ENCODE results near the gene ANKRD36C. TPM values are rescaled to one million over a fixed set of nuclear protein-coding genes. Genes with fewer than 3 reads are reported as not detected.
"Not testable (repeated sequence)": the region's sequence is repeated elsewhere in the genome, so short reads cannot be mapped to it uniquely, and the experiment has no call there.

The ANKRD36C gene
- total RNA-seq, 1 donor from 2014 or later, result 29.9 TPM

DNA sequence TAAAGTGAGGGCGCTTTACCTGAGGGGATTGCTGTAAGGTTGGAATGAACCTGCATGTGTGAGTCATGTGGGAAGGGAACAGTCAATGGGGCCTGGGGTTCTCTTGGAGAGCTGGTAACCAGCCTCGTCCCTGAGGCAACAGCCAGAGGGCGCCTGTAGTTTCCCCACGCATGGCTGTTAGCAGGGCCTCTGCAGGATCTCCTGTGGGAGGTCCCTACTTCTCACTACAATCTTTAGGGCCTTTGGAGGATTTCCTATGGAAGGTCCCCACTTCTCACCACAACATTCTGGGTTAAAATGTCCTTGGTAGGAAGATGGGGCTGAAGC lies 19.5 kb upstream of the ANKRD36C start:
- not testable (repeated sequence) for DNase-seq (ENCODE audit: low spot score); H3K36me3 Mint-ChIP-seq (ENCODE audit: low read depth); H3K9me3 Mint-ChIP-seq (ENCODE audit: low read depth); H3K27ac Mint-ChIP-seq (ENCODE audit: unreplicated experiment); H3K4me1 Mint-ChIP-seq (ENCODE audit: low read depth)
- H3K27me3 Mint-ChIP-seq (ENCODE audit: low read depth), result peaks cover 12% of the 10 kb centered on the region
- TF ChIP-seq, protein P1, sequence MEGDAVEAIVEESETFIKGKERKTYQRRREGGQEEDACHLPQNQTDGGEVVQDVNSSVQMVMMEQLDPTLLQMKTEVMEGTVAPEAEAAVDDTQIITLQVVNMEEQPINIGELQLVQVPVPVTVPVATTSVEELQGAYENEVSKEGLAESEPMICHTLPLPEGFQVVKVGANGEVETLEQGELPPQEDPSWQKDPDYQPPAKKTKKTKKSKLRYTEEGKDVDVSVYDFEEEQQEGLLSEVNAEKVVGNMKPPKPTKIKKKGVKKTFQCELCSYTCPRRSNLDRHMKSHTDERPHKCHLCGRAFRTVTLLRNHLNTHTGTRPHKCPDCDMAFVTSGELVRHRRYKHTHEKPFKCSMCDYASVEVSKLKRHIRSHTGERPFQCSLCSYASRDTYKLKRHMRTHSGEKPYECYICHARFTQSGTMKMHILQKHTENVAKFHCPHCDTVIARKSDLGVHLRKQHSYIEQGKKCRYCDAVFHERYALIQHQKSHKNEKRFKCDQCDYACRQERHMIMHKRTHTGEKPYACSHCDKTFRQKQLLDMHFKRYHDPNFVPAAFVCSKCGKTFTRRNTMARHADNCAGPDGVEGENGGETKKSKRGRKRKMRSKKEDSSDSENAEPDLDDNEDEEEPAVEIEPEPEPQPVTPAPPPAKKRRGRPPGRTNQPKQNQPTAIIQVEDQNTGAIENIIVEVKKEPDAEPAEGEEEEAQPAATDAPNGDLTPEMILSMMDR (IDR thresholded peaks at IDR 0.05), result peak; percentile 60
- peak overlapping the region; percentile 51 for H3K4me3 Mint-ChIP-seq (ENCODE audit: unreplicated experiment)

DNA sequence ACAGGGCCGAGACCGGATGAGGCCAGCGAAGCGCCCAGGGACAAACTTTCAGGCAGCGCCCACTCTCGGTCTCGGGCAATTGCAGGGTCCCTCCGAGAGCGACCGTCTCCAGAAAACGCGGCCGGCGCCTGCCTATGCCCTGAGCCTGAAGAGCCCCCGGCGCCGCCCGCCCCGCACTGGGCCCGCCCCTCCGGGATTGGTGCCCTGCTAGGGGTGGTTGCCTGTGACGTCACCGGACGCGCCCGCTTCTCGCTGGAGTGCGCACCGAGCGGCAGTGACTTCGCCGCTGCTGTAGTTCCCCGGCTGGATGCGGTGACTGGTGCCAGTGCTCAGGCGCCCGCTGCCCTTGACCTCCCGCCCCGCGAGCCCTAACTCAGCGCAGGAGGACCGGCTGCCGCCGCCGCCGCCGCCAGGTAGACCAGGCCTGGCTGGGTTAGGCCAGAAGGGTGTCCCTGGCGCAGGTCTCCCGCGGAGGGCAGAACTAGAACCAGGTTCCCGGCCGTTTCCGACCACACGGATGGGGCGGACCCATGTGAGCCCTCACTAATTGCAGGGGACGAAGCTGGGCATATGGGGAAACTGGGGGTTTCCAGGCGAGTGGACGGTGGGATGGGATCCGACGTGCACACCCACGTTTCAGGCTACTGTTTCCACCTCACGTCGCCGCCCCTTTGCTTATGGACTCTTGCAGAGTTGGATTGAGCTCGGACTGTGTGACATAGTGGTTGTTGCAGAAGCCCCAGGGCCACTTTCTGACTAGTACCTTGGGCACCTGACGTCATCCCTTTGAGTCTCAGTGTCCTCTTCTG lies 18.9 kb upstream of the ANKRD36C start:
- Mint-ChIP-seq H3K27ac (ENCODE audit: unreplicated experiment) (peak overlapping the region; percentile 89), H3K4me3 (ENCODE audit: unreplicated experiment) (peak overlapping the region; percentile 76), H3K27me3 (ENCODE audit: low read depth) (peaks cover 13% of the 10 kb centered on the region)
- not testable (repeated sequence) for H3K9me3 Mint-ChIP-seq (ENCODE audit: low read depth); H3K36me3 Mint-ChIP-seq (ENCODE audit: low read depth); H3K4me1 Mint-ChIP-seq (ENCODE audit: low read depth)
- peak; percentile 98 for DNase-seq (ENCODE audit: low spot score)

DNA sequence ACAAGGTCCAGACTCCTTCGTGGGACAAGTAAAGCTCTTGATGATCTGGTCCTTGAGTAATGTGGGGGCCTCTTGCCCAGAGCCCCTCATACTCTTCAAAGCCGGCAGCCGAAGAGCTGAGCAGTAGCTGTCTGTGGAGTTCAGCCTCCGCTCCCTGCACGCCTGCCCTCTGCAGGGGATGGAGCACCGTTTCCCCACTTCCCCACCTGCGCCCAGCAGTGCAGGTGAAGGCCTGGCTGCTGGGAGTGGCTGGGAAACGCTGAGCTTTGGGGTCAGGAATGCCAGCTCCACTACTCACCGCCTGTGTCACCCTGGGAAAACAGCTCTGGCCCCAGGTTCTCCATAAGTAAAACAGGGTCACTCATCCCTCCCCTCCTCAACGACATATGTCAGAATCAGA lies 18.2 kb upstream of the ANKRD36C start:
- Mint-ChIP-seq H3K4me3 (ENCODE audit: unreplicated experiment) (peak overlapping the region; percentile 76), H3K27me3 (ENCODE audit: low read depth) (peaks cover 17% of the 10 kb centered on the region), H3K27ac (ENCODE audit: unreplicated experiment) (peak overlapping the region; percentile 89)
- DNase-seq (ENCODE audit: low spot score); H3K9me3 Mint-ChIP-seq (ENCODE audit: low read depth); H3K4me1 Mint-ChIP-seq (ENCODE audit: low read depth); H3K36me3 Mint-ChIP-seq (ENCODE audit: low read depth): not testable (repeated sequence)

DNA sequence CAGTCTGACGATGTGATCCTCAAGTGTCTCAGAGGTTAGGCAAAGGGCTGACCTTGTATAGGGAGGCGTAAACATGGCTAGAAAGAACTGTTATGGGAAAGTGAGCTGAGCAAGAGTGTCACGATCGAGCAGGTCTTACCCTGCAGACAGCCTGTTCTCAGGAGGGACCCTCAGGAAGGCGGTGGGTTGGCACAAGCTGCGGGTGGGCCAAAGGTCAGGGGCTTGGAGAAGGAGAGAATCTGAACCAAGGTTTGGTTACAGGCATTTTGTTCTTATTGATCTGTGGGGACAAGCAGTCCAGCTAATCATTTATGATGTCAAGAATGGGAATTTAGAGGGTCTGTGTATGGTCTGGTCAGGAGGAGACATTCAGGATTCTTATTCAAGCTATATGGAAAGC lies 16.4 kb upstream of the ANKRD36C start:
- not testable (repeated sequence) for H3K27ac Mint-ChIP-seq (ENCODE audit: unreplicated experiment); DNase-seq (ENCODE audit: low spot score); H3K36me3 Mint-ChIP-seq (ENCODE audit: low read depth); H3K4me1 Mint-ChIP-seq (ENCODE audit: low read depth); H3K9me3 Mint-ChIP-seq (ENCODE audit: low read depth); H3K4me3 Mint-ChIP-seq (ENCODE audit: unreplicated experiment)
- H3K27me3 Mint-ChIP-seq (ENCODE audit: low read depth), result peaks cover 19% of the 10 kb centered on the region

DNA sequence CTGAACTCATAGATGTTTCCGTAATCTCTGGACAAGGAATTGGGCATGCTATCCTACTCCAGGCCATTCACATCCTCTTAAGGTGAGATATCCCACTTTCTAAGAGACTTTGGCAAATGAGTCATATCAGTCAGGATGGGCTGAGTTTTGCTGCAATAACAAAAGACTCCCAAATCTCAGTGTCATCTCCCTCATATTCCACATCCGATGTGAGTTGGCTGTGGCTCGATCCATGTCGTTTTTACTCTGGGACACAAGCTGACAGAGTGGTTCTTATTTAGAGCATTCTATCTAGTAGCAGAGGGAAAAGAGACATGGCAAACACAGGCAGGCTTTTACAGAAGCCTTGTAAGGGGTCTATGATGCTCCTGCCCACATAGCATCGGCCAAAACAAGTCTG lies 14.6 kb upstream of the ANKRD36C start:
- H3K27me3 Mint-ChIP-seq (ENCODE audit: low read depth), result peaks cover 21% of the 10 kb centered on the region
- not testable (repeated sequence) for H3K4me3 Mint-ChIP-seq (ENCODE audit: unreplicated experiment)

DNA sequence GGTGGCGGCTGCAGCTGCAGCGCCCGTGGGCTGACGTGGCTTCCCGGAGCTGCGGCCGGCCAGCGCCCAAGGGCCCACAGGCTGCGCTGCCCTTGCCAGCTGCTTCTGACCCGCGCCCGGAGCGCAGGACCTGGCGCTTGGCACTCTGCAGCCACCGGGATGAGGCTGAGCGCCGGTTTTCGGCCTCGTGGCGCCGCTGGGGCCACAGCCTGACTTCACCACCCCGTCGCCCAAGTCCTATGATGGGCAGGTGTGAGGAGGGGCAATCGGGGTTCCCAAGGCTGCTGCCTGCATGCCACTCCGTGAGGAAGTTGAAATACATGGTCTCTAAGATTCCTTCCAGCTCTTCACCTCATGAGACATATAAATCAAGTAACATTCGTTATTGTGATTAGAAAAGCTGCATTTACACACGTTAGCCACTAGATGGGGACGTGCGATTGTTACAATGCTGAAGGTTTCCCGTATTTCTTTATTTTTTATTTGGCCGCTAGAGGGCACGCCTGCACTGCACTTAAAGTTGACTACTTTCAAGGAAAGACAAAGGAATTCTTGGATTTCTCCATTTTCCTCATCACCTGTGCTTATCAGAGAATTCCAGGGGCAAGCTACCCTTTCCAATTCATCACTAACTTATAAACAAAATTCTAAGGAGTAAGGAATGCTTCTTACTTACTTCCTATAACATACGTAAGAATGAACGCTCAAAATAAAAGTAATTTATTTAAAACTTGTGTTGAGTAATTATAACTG lies 1.1 kb upstream of the ANKRD36C start:
- Mint-ChIP-seq H3K4me3 (ENCODE audit: unreplicated experiment) (peak overlapping the region; percentile 79), H3K27me3 (ENCODE audit: low read depth) (peaks cover 20% of the 10 kb centered on the region), H3K27ac (ENCODE audit: unreplicated experiment) (peak overlapping the region; percentile 92)
- not testable (repeated sequence) for H3K4me1 Mint-ChIP-seq (ENCODE audit: low read depth); DNase-seq (ENCODE audit: low spot score); H3K9me3 Mint-ChIP-seq (ENCODE audit: low read depth); H3K36me3 Mint-ChIP-seq (ENCODE audit: low read depth)
- TF ChIP-seq, protein P1 (IDR thresholded peaks at IDR 0.05), result peak; percentile 83

More for the DNA sequence above, 14.6 kb upstream of the ANKRD36C start:
- H3K9me3 Mint-ChIP-seq (ENCODE audit: low read depth); H3K36me3 Mint-ChIP-seq (ENCODE audit: low read depth); DNase-seq (ENCODE audit: low spot score); H3K4me1 Mint-ChIP-seq (ENCODE audit: low read depth); H3K27ac Mint-ChIP-seq (ENCODE audit: unreplicated experiment): not testable (repeated sequence)

DNA sequence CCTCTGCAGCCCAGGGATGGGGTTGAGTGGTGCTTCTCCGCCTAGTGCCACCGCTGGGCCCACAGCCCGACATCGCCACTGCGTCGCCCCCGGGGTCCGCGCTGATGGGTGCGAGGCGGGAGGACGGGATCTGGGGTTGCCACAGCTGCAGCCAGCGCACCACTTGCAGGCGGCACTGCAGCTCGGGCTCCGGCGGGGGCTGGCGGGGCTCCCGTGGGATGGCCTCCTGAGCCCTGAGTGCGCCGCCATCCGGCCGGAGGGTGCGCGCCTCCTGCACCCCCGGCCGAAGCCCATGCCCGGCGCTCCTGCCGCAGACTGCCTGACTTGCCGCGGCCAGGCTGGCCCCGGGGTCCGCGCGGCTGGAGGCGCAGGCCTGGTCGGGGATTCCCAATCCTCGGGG lies 478 bp upstream of the ANKRD36C start:
- not testable (repeated sequence) for H3K36me3 Mint-ChIP-seq (ENCODE audit: low read depth); H3K9me3 Mint-ChIP-seq (ENCODE audit: low read depth); H3K4me1 Mint-ChIP-seq (ENCODE audit: low read depth); DNase-seq (ENCODE audit: low spot score)
- peaks cover 20% of the 10 kb centered on the region for H3K27me3 Mint-ChIP-seq (ENCODE audit: low read depth)
- peak overlapping the region; percentile 77 for H3K27ac Mint-ChIP-seq (ENCODE audit: unreplicated experiment)
- peak overlapping the region; percentile 73 for H3K4me3 Mint-ChIP-seq (ENCODE audit: unreplicated experiment)

DNA sequence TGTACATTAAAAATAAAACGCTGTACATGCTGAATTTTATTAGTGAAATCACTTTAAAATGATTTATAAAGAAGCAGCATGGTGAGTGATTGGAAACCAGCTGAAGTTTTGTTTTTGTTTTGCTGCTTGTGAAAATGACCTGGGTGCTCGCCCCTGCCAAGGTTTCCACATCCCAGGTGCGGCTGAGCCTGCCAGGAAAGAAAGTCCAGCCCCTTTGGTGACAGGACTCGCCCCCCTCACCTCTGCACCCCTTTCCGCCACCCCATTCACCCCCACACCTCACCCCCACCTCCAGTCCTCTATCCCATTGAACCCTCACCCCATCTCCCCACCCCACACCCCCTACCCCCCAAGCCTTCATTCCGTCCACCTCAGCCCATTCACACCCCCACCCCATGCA lies 740 bp downstream of the ANKRD36C start:
- not testable (repeated sequence) for H3K4me1 Mint-ChIP-seq (ENCODE audit: low read depth); H3K36me3 Mint-ChIP-seq (ENCODE audit: low read depth); H3K27ac Mint-ChIP-seq (ENCODE audit: unreplicated experiment); DNase-seq (ENCODE audit: low spot score); H3K9me3 Mint-ChIP-seq (ENCODE audit: low read depth)
- peaks cover 14% of the 10 kb centered on the region for H3K27me3 Mint-ChIP-seq (ENCODE audit: low read depth)
- peak overlapping the region; percentile 60 for H3K4me3 Mint-ChIP-seq (ENCODE audit: unreplicated experiment)

DNA sequence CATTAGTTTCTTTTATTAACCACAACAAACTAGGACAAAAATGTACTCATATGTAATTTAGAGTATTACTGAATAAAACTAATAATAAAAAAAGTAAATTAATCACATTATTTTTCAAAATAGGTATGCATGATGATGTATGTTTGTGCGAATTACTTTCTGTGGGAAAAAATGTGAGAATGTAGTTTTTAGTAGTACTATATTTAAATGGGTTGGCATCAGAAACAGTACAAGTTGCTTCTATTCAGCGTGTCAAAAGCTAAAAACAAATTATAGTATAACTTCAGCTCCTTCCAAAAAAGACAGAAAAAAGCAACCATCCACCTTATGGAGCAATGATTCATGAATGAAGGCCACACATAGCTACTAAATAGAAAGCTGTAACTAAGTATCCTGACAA lies 40.0 kb downstream of the ANKRD36C start:
- not testable (repeated sequence) for DNase-seq (ENCODE audit: low spot score); H3K4me3 Mint-ChIP-seq (ENCODE audit: unreplicated experiment); H3K36me3 Mint-ChIP-seq (ENCODE audit: low read depth); H3K9me3 Mint-ChIP-seq (ENCODE audit: low read depth); H3K27me3 Mint-ChIP-seq (ENCODE audit: low read depth); H3K27ac Mint-ChIP-seq (ENCODE audit: unreplicated experiment)
- H3K4me1 Mint-ChIP-seq (ENCODE audit: low read depth), result peaks cover 23% of the 10 kb centered on the region

DNA sequence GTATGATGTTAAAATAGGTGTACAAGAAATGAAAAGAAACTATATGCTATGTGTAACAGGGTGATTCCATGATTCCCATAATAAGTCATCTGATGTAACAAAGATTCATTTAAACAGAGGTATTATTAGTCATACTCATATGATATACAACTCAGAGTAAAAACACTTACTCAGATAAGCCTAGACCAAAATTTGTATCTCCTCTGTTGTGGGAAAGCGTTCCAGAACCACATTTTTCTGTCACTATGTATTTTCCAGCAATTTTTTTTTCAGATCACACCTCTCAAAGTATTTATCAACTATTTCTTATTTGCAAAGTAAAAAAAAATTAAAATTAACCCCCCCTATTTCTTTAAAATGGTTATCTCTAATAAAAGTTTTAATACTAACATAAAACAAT lies 43.6 kb downstream of the ANKRD36C start:
- H3K4me3 Mint-ChIP-seq (ENCODE audit: unreplicated experiment); DNase-seq (ENCODE audit: low spot score); H3K27me3 Mint-ChIP-seq (ENCODE audit: low read depth); H3K36me3 Mint-ChIP-seq (ENCODE audit: low read depth): not testable (repeated sequence)
- H3K27ac Mint-ChIP-seq (ENCODE audit: unreplicated experiment), result peak overlapping the region; percentile 27
- peaks cover 13% of the 10 kb centered on the region for H3K4me1 Mint-ChIP-seq (ENCODE audit: low read depth)
- H3K9me3 Mint-ChIP-seq (ENCODE audit: low read depth), result peaks cover 13% of the 10 kb centered on the region

DNA sequence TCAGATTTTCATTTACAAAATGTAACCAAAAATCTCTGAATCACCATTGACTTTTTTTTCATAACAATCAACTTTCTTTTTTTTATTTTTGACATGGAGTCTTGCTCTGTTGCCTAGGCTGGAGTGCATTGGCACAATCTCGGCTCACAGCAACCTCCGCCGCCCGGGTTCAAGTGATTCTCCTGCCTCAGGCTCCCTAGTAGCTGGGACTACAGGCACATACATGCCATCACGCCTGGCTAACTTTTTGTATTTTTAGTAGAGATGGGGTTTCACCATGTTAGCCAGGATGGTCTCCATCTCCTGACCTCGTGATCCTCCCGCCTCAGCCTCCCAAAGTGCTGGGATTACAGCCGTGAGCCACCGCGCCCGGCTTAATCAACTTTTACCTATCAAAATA lies 51.7 kb downstream of the ANKRD36C start:
- H3K4me1 Mint-ChIP-seq (ENCODE audit: low read depth); H3K4me3 Mint-ChIP-seq (ENCODE audit: unreplicated experiment); H3K9me3 Mint-ChIP-seq (ENCODE audit: low read depth); H3K27ac Mint-ChIP-seq (ENCODE audit: unreplicated experiment); H3K27me3 Mint-ChIP-seq (ENCODE audit: low read depth): not testable (repeated sequence)
- peaks cover 15% of the 10 kb centered on the region for H3K36me3 Mint-ChIP-seq (ENCODE audit: low read depth)
- DNase-seq (ENCODE audit: low spot score), result peak; percentile 77
